GM21447 (cell line): ENCODE results near the gene STAP2.

ENCODE experiments used
- ATAC-seq: cut with Tn5 transposase; IDR thresholded peaks from one replicate; pipeline ENCODE4 v1.9.1; 2021; ENCODE audit not compliant: unreplicated experiment

STAP2 gene

GRCh38 chr19:4338441-4339355 lies at the start of gene STAP2:
STAP2 (minus strand) TSS chr19:4338827; CDS start chr19:4338753, 74 bp downstream.
- ATAC-seq = no peak

- no peak for ATAC-seq
Observed at GRCh38 chr19:4386041-4386782, 47.6 kb upstream of the STAP2 start.

- ATAC-seq = no peak
Observed at GRCh38 chr19:4385291-4386040, 46.8 kb upstream of the STAP2 start.

GRCh38 chr19:4380254-4380727 lies 41.7 kb upstream of the STAP2 start:
- no peak for ATAC-seq

- no peak for ATAC-seq
Observed at GRCh38 chr19:4379383-4380253, 41.0 kb upstream of the STAP2 start.

GRCh38 chr19:4378886-4379285 lies 40.3 kb upstream of the STAP2 start:
- ATAC-seq = no peak

- ATAC-seq = no peak
Observed at GRCh38 chr19:4376991-4377781, 38.6 kb upstream of the STAP2 start.

GRCh38 chr19:4376671-4376990 lies 38.0 kb upstream of the STAP2 start:
- no peak for ATAC-seq

GRCh38 chr19:4376028-4376670 lies 37.5 kb upstream of the STAP2 start:
- no peak for ATAC-seq

GRCh38 chr19:4375164-4376027 lies 36.8 kb upstream of the STAP2 start:
- ATAC-seq = no peak

- ATAC-seq = no peak
Observed at GRCh38 chr19:4374498-4375163, 36.0 kb upstream of the STAP2 start.

- no peak for ATAC-seq
Observed at GRCh38 chr19:4373601-4374497, 35.2 kb upstream of the STAP2 start.

GRCh38 chr19:4373013-4373367 lies 34.4 kb upstream of the STAP2 start:
- no peak for ATAC-seq

GRCh38 chr19:4372165-4373012 lies 33.8 kb upstream of the STAP2 start:
- ATAC-seq = no peak

- ATAC-seq = no peak
Observed at GRCh38 chr19:4371247-4372164, 32.9 kb upstream of the STAP2 start.
